Fibroblast of the aortic adventitia (primary cell): ENCODE measurements around the gene SLC2A2. TPM values are rescaled to one million over a fixed set of nuclear protein-coding genes. Genes with fewer than 3 reads are reported as not detected.

Source experiments
- DNase-seq: peaks from one replicate; pipeline ENCODE4 v3.0.0-alpha.2; 2010; ENCODE audit warnings: low read depth
- H3K4me3 ChIP-seq: 2 replicates; pipeline ENCODE4 v1.5.1; 2011; ENCODE audit warnings: low read depth, mild to moderate bottlenecking, control low read depth, low read length, moderate library complexity
- total RNA-seq: library from RNA; depleted of rRNA; stranded (reverse); fragments of >200 nt; gene quantifications from 2 replicates; pipeline ENCODE4 v1.2.3, GENCODE V29; 2012; ENCODE audit warnings: low replicate concordance
- TF ChIP-seq, protein P1 (sequence below): IDR thresholded peaks from 2 replicates; pipeline ENCODE4 v1.5.1; 2011; ENCODE audit warnings: mild to moderate bottlenecking, low read length, control low read depth, inconsistent platforms; ENCODE audit not compliant: insufficient read depth

Gene SLC2A2
- not detected in 2 replicates for total RNA-seq

DNA sequence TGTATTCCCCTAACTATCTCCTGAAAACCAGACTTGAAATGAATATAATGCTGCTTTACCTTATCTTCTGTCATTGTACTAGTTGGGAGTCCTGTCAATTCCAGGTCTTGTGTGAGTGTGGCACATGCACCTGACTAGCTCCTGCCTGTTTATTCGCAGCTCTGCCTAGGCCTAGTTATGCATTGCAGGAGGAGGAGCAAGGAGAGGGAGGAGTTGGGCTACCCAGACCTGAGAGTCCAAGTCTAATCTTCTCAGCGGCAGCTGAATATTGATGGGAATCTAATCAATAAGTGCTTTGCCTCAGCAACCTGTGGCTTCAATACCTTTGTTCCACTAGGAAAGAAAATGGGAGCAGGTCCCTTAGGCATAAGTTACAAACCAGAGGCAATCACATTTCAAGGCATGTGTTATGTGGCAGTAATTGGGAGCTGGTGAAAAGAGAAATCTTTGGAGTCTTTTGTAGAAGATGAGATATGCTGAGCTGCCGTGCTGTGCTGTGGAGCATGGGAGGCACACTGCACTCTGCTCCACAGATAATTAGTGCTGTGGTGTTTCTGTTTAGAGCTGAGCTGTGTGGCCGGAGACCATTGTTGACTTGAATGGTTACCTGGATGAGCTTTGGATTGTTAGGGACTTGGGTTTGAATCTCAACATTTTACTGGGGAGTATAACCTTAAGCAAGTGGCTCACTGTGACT is at the start of gene SLC2A2:
Gene SLC2A2 (minus strand): TSS at position 124 of the 697 bp plus-strand sequence. CDS start 50 bp downstream, at position 74.
- H3K4me3 ChIP-seq: no peak within 1 kb of the TSS
- DNase-seq: no peak
- TF ChIP-seq, protein P1, sequence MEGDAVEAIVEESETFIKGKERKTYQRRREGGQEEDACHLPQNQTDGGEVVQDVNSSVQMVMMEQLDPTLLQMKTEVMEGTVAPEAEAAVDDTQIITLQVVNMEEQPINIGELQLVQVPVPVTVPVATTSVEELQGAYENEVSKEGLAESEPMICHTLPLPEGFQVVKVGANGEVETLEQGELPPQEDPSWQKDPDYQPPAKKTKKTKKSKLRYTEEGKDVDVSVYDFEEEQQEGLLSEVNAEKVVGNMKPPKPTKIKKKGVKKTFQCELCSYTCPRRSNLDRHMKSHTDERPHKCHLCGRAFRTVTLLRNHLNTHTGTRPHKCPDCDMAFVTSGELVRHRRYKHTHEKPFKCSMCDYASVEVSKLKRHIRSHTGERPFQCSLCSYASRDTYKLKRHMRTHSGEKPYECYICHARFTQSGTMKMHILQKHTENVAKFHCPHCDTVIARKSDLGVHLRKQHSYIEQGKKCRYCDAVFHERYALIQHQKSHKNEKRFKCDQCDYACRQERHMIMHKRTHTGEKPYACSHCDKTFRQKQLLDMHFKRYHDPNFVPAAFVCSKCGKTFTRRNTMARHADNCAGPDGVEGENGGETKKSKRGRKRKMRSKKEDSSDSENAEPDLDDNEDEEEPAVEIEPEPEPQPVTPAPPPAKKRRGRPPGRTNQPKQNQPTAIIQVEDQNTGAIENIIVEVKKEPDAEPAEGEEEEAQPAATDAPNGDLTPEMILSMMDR: no peak

DNA sequence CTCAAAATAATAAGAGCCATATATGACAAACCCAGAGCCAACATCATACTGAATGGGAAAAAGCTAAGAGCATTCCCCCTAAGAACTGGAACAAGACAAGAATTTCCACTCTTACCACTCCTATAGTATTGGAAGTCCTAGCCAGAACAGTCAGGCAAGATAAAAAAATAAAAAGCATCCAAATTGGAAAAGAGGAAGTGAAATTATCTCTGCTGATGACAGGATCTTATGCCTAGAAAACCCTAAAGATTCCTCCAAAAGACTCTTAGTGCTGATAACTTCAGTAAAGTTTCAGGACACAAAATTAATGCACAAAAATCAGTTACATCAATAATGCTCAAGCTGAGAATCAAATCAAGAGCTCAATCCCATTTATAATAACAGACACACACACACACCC is 45.9 kb upstream of the SLC2A2 start:
- no peak for DNase-seq
- H3K4me3 ChIP-seq: no peak overlapping the region
- TF ChIP-seq, protein P1: no peak

DNA sequence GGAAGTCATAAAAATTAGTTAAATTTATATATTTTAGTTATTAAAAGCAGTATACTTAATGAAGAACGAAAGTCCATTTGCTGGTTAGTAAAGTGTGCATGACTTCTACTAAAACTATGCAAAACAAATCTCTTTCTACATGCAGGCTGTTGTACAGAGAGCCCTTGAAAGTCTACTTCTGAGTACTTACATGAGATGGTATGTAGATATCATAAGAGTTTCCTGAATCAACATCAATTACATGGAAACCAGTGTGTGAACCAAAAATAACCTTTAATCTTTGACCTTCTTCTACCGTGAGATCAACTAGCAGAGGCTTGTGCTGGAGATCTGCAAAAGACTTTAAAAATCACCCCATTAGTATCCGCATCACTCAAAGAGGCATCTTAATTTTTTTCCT is 42.1 kb upstream of the SLC2A2 start:
- no peak overlapping the region for H3K4me3 ChIP-seq
- DNase-seq: no peak
- TF ChIP-seq, protein P1: no peak

DNA sequence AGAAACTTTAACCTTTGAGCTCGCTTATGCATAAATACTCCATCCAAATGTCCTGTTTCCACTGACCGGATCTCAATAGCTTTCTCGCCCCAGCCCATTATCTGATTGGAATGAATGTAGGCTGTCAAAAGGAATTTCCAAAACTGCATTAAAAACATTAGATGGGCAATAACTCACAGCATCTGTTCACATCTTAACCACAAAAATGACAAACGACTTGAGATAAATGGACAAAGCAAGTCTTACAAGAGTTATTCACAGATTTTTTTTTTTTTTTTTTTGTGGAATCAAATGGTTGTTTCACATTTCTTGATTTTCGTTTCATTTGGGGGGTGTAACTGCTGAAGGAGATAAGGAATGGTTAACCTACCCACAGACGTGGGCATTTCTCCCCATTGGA is 39.7 kb upstream of the SLC2A2 start:
- TF ChIP-seq, protein P1: no peak
- DNase-seq: no peak
- no peak overlapping the region for H3K4me3 ChIP-seq

DNA sequence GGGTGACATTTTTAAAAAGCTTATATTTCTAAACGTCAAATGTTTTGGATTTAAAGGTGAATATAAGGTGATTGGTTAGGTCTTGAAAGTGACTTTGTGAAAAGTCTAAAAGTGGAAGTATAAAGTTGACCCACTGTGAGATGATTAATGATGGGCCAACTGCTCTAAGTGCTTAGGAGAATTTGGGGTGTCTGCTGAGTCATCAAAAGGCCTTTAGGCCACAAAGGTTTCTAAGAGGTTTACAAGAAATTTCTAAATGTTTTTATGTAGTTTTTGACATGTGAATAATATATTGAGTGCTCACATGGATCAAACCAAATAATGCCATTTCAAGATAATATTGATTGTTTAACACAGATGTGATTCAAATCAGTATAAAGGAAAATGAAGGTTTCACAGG is 39.2 kb upstream of the SLC2A2 start:
- TF ChIP-seq, protein P1: no peak
- no peak overlapping the region for H3K4me3 ChIP-seq
- no peak for DNase-seq

DNA sequence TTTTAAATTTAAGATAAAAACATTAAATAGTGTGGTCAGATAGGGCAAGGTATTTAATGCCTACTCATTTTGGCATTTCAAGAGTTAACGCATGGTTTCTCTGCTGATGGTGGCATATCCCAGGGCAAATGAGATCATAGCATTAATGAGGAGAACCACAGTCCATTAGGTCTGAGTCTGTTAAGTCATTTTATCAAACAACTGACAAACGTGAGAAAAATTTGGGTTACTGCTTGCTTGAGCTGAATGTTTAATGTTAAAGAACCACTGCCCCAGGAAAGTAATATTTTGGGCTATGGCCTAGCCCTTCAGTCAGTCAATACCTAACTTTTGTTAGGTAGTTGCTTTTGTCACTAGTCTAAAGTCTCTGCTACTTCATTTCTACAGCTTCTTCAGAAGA is 37.9 kb upstream of the SLC2A2 start:
- TF ChIP-seq, protein P1: no peak
- H3K4me3 ChIP-seq: no peak overlapping the region
- DNase-seq: no peak

DNA sequence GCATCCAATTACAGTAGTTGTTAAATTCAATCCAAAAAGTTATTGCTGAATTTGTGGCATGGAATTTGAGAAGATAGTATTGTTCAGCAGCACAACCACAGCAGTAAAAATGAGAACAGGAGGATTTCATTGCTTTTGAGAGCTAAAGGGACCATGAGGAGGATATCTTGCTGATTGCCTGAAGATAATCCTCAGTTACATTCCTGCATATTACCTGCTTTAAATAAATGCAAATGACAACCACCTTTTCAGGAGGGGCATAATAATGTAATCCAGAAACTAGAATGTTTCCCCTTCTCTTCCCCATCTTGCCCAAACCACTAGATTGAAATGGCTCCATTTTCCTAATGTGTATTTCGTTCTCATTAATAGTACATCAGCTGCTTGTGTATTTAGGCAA is 35.2 kb upstream of the SLC2A2 start:
- no peak for DNase-seq

More for the DNA sequence above, 35.2 kb upstream of the SLC2A2 start:
- TF ChIP-seq, protein P1: no peak
- no peak overlapping the region for H3K4me3 ChIP-seq
